HEK293T (cell line): Measurements from ENCODE around the gene CCDC134.

Experiments used
- CTCF ChIA-PET: fragments of 350-600 bp; formaldehyde crosslinking; extraction: SDS; loops from one replicate; lab custom pipeline; 2021; ENCODE audit warnings: antibody characterized with exemption, inconsistent platforms; lab: Yijun Ruan, JAX
- POLR2A ChIA-PET: fragments of 350-600 bp; formaldehyde crosslinking; extraction: SDS; loops from one replicate; lab custom pipeline; 2020; ENCODE audit warnings: antibody characterized with exemption, inconsistent platforms; lab: Yijun Ruan, JAX
- DNase-seq: peaks from one replicate; pipeline ENCODE4 v3.0.0; 2012; ENCODE audit warnings: mixed read lengths; ENCODE audit errors: extremely low spot score
- ARNT ChIP-seq: fragments of 450-650 bp; IDR thresholded peaks from 2 replicates; pipeline ENCODE4 v1.6.1; 2017; ENCODE audit warnings: mild to moderate bottlenecking
- BHLHE40 ChIP-seq: fragments of 450-650 bp; IDR thresholded peaks from 2 replicates; pipeline ENCODE4 v1.6.1; 2016; ENCODE audit warnings: mild to moderate bottlenecking, moderate library complexity, borderline replicate concordance
- CTBP1 ChIP-seq: fragments of 450-650 bp; IDR thresholded peaks from 2 replicates; pipeline ENCODE4 v1.6.1; 2016; ENCODE audit warnings: borderline replicate concordance
- ELF4 ChIP-seq: fragments of 450-650 bp; IDR thresholded peaks from 2 replicates; pipeline ENCODE4 v1.6.1; 2017; ENCODE audit warnings: antibody characterized with exemption
- FOXA1 ChIP-seq: fragments of 450-650 bp; IDR thresholded peaks from 2 replicates; pipeline ENCODE4 v1.6.1; 2016; ENCODE audit warnings: mild to moderate bottlenecking
- FOXK2 ChIP-seq: fragments of 450-650 bp; IDR thresholded peaks from 2 replicates; pipeline ENCODE4 v1.6.1; 2016; ENCODE audit warnings: mild to moderate bottlenecking
- FOXM1 ChIP-seq: fragments of 450-650 bp; IDR thresholded peaks from 2 replicates; pipeline ENCODE4 v1.6.1; 2017; ENCODE audit warnings: mild to moderate bottlenecking, borderline replicate concordance
- HDGF ChIP-seq: fragments of 450-650 bp; IDR thresholded peaks from 2 replicates; pipeline ENCODE4 v1.6.1; 2017; ENCODE audit warnings: antibody characterized with exemption, borderline replicate concordance
- L3MBTL2 ChIP-seq: fragments of 450-650 bp; conservative IDR thresholded peaks from 2 replicates; pipeline ENCODE4 v1.6.1; 2016; ENCODE audit warnings: mild to moderate bottlenecking
- LEF1 ChIP-seq: fragments of 450-650 bp; IDR thresholded peaks from 2 replicates; pipeline ENCODE4 v1.6.1; 2017; ENCODE audit warnings: mild to moderate bottlenecking, borderline replicate concordance
- NFRKB ChIP-seq: fragments of 450-650 bp; IDR thresholded peaks from 2 replicates; pipeline ENCODE4 v1.6.1; 2016; ENCODE audit warnings: mild to moderate bottlenecking, moderate library complexity
- PKNOX1 ChIP-seq: fragments of 450-650 bp; IDR thresholded peaks from 2 replicates; pipeline ENCODE4 v1.6.1; 2016
- SP1 ChIP-seq: fragments of 450-650 bp; IDR thresholded peaks from 2 replicates; pipeline ENCODE4 v1.6.1; 2017
- SUZ12 ChIP-seq: fragments of 450-650 bp; IDR thresholded peaks from 2 replicates; pipeline ENCODE4 v1.6.1; 2016; ENCODE audit warnings: mild to moderate bottlenecking
- TARDBP ChIP-seq: fragments of 450-650 bp; IDR thresholded peaks from 2 replicates; pipeline ENCODE4 v1.6.1; 2016
- ZNF384 ChIP-seq: fragments of 450-650 bp; IDR thresholded peaks from 2 replicates; pipeline ENCODE4 v1.6.1; 2016

The CCDC134 gene

GRCh38 chr22:41780746-41781505, 19.6 kb upstream of the CCDC134 start:
- no peak for TF ChIP-seq ZNF384
- no peak for TF ChIP-seq NFRKB
- no peak for TF ChIP-seq ELF4
- TF ChIP-seq L3MBTL2 = no peak
- 0 out of 2 replicates have a peak, but pooled peaks have one; percentile 18 for TF ChIP-seq PKNOX1
- no peak for DNase-seq
- POLR2A ChIA-PET = interaction anchor here (0.8 to 2.9 kb wide), 6 partner anchors 16 to 570 kb away, joined by 3 to 19 read pairs (median 4); partner anchors contain the start of genes CCDC134, DESI1, SREBF2 and XRCC6
- CTCF ChIA-PET = interaction anchor here (0.7 to 2.0 kb wide), 7 partner anchors 16 to 160 kb away, joined by 3 to 12 read pairs (median 4); no protein-coding TSS in a partner anchor

DNA sequence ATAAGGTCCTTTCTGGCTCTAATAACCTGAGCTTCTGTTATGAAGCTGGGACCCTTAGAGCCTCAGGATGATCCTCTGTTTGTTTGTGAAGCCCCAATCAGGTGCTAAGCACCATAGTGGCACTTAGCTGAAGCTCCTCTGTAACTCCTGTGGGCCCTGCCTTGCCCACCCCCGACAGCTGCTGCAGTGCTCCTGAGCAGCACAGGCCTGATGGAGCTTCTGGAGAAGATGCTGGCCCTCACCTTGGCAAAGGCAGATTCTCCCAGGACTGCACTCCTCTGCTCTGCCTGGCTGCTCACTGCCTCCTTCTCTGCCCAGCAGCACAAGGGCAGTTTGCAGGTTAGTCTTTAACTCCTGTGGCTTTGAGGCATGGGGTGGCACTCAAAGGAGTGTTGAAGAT, 19.0 kb upstream of the CCDC134 start:
- ChIA-PET CTCF (interaction anchor here (0.8 to 1.4 kb wide), 3 partner anchors 17 to 84 kb away, joined by 3 to 5 read pairs (median 3); no protein-coding TSS in a partner anchor), POLR2A (interaction anchor here (1.0 to 2.9 kb wide), 5 partner anchors 16 to 160 kb away, joined by 3 to 19 read pairs (median 4); partner anchors contain the start of genes CCDC134, DESI1, SREBF2 and XRCC6)
- DNase-seq = no peak
- TF ChIP-seq L3MBTL2 (no peak), HDGF (no peak), ARNT (no peak), LEF1 (no peak), PKNOX1 (no peak), SP1 (no peak), TARDBP (no peak), ELF4 (no peak), FOXK2 (no peak), BHLHE40 (no peak), FOXA1 (no peak), CTBP1 (no peak), FOXM1 (no peak), NFRKB (no peak), ZNF384 (no peak)

DNA sequence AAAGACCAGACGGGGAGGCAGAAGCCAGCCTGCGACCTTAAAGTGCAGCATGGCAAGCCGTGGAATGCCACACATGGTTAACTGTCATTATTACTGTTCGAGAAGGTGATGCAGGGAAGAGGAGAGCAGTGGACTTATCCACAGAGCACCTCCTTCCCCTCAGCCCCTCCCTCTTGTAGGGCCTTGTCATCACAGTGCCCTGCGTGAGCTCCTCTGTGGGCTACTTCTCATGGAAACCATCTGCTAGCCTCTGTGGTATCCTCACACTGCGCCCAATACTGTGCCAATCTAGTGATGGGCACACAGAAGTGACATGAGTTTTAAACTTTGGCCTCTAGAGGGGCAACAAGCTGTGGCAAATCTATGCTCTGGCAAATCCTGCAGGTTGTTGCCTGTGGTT, 18.2 kb upstream of the CCDC134 start:
- POLR2A ChIA-PET = interaction anchor here (1.0 to 3.6 kb wide), 2 partner anchors 18 to 161 kb away, joined by 3 to 20 read pairs; partner anchors contain the start of genes CCDC134, DESI1 and XRCC6
- TF ChIP-seq SUZ12 (no peak), HDGF (no peak), LEF1 (no peak), ARNT (no peak), SP1 (no peak), PKNOX1 (no peak), TARDBP (no peak), FOXK2 (no peak), FOXA1 (no peak), ZNF384 (no peak), ELF4 (no peak), BHLHE40 (no peak)
- CTCF ChIA-PET = interaction anchor here (1.2 to 1.4 kb wide), 4 partner anchors 18 to 159 kb away, joined by 3 to 5 read pairs (median 3); no protein-coding TSS in a partner anchor
- no peak for DNase-seq

- DNase-seq = no peak
- CTCF ChIA-PET = interaction anchor here (1.2 to 1.4 kb wide), 2 partner anchors 36 to 158 kb away, joined by 3 read pairs; no protein-coding TSS in a partner anchor
- TF ChIP-seq L3MBTL2 = no peak
- no peak for TF ChIP-seq ARNT
- TF ChIP-seq FOXK2 = no peak
- TF ChIP-seq HDGF = no peak
- POLR2A ChIA-PET = interaction anchor here (3.6 kb wide), 1 partner anchor 18 kb away, joined by 20 read pairs; the partner anchor contains the start of gene CCDC134
These were observed 17.7 kb upstream of the CCDC134 start for GRCh38 chr22:41782751-41783150.

- ChIA-PET POLR2A (interaction anchor here (0.9 to 2.4 kb wide), 3 partner anchors 8 to 13 kb away, joined by 3 to 31 read pairs (median 4); partner anchors contain the start of gene CCDC134), CTCF (interaction anchor here (1.1 kb wide), 1 partner anchor 12 kb away, joined by 3 read pairs; no protein-coding TSS in a partner anchor)
These were observed 13.1 kb upstream of the CCDC134 start for GRCh38 chr22:41787331-41787730.

DNA sequence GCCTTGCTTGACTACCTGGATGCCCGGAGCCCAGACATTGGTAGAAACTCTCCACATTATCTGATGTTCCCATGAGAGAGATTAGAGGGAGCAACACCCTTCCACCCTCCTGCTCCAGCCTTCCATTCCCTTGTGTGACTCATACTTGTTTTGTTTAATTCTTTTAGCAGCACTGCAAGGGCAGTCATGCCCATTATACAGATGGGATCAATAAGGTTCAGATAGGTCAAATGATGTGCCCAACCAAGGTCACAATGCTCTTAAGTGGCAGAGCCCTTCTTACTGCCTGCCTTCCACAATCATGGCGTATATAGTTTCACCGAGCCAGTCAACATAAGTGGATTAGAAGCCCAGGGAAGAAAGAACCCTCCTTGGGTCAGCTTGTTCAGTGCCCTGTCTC, 6.6 kb upstream of the CCDC134 start:
- TF ChIP-seq LEF1 (no peak), ZNF384 (no peak), CTBP1 (no peak), ELF4 (no peak), ARNT (no peak), L3MBTL2 (no peak), PKNOX1 (no peak), FOXK2 (no peak), TARDBP (no peak), SP1 (no peak), BHLHE40 (no peak), HDGF (no peak), FOXA1 (no peak)
- ChIA-PET CTCF (no interaction called here), POLR2A (no interaction called here)
- no peak for DNase-seq

More at GRCh38 chr22:41787331-41787730, 13.1 kb upstream of the CCDC134 start:
- TF ChIP-seq SP1 (no peak), FOXM1 (no peak)
- DNase-seq = no peak
